ENCODE data around the gene CD84.
A peak's percentile ranks its signal among the peaks of the same experiment; 100 is the strongest.

Gene CD84

DNA sequence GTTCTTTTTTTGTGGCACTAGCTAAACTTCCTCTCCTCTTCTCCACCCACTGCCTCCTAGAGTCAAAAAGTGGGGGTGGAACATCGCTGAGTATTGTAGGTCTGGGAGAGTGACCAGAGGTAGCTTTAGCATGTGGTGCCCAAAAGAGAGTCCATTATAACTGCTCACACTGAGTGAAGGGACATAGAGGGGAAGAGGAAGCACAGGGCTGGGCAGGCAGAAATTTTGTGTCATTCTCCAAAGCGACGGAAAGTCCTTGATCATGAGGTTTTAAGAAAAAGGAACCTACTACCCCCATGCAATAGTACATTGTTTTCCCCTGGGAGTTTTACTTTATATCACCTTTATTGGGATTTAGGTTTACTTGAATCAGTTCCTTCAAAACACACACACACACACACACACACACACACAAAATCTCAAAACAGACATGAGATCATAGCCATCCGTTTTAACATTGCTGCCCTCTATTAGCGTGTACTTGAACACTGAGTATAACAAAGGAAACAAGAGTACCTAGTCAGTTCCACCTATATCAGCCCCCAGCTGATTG lies 4.1 kb downstream of the CD84 start:
- Histone ChIP-seq H3K27ac (ENCODE audit: low read length) (no peak overlapping the region), H3K36me3 (ENCODE audit: insufficient read depth, low read length) (no peaks in the 10 kb centered on the region), H3K4me3 (ENCODE audit: low read depth in 1 of 2, low read length in 2 of 2) (no peak overlapping the region), H3K79me2 (ENCODE audit: insufficient read depth, low read length) (0 out of 2 replicates have a peak, but pooled peaks cover 3% of the 10 kb centered on the region), H3K9me3 (ENCODE audit: insufficient read depth, low read length, severe bottlenecking) (no peaks in the 10 kb centered on the region), H4K20me1 (ENCODE audit: insufficient read depth, low read length) (no peaks in the 10 kb centered on the region), H2AFZ (ENCODE audit: low read depth, low read length) (no peak overlapping the region), H3K4me2 (ENCODE audit: insufficient read depth, low read length) (no peak overlapping the region), H3K27me3 (ENCODE audit: insufficient read depth, low read length, poor library complexity) (no peaks in the 10 kb centered on the region), H3K9ac (ENCODE audit: low read depth, low read length) (no peak overlapping the region), H3K4me1 (ENCODE audit: insufficient read depth, low read length) (peaks cover 40% of the 10 kb centered on the region)
- ATAC-seq (ENCODE audit: insufficient read depth, low read depth) (no peak), DNase-seq (no peak)
- TF ChIP-seq, protein P1, sequence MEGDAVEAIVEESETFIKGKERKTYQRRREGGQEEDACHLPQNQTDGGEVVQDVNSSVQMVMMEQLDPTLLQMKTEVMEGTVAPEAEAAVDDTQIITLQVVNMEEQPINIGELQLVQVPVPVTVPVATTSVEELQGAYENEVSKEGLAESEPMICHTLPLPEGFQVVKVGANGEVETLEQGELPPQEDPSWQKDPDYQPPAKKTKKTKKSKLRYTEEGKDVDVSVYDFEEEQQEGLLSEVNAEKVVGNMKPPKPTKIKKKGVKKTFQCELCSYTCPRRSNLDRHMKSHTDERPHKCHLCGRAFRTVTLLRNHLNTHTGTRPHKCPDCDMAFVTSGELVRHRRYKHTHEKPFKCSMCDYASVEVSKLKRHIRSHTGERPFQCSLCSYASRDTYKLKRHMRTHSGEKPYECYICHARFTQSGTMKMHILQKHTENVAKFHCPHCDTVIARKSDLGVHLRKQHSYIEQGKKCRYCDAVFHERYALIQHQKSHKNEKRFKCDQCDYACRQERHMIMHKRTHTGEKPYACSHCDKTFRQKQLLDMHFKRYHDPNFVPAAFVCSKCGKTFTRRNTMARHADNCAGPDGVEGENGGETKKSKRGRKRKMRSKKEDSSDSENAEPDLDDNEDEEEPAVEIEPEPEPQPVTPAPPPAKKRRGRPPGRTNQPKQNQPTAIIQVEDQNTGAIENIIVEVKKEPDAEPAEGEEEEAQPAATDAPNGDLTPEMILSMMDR (IDR thresholded peaks at IDR 0.05; ENCODE audit: borderline replicate concordance, extremely low read depth, low read length, poor library complexity, severe bottlenecking), result no peak
- TF ChIP-seq EZH2 (IDR thresholded peaks at IDR 0.05; ENCODE audit: borderline replicate concordance, low read depth, low read length, severe bottlenecking), result no peak

GRCh38 chr1:160570840-160571239 lies 8.5 kb downstream of the CD84 start:
- no peak for TF ChIP-seq EZH2 (IDR thresholded peaks at IDR 0.05; ENCODE audit: borderline replicate concordance, low read depth, low read length, severe bottlenecking)
- TF ChIP-seq, protein P1 (IDR thresholded peaks at IDR 0.05; ENCODE audit: borderline replicate concordance, extremely low read depth, low read length, poor library complexity, severe bottlenecking), result no peak
- no peak for DNase-seq
- Histone ChIP-seq H3K9ac (ENCODE audit: low read depth, low read length) (no peak overlapping the region), H3K27ac (ENCODE audit: low read length) (0 out of 2 replicates have a peak overlapping the region, but pooled peaks have one; percentile 9), H3K4me2 (ENCODE audit: insufficient read depth, low read length) (no peak overlapping the region), H2AFZ (ENCODE audit: low read depth, low read length) (no peak overlapping the region), H3K9me3 (ENCODE audit: insufficient read depth, low read length, severe bottlenecking) (no peaks in the 10 kb centered on the region), H3K4me1 (ENCODE audit: insufficient read depth, low read length) (peaks cover 45% of the 10 kb centered on the region), H3K79me2 (ENCODE audit: insufficient read depth, low read length) (0 out of 2 replicates have a peak, but pooled peaks cover 3% of the 10 kb centered on the region), H4K20me1 (ENCODE audit: insufficient read depth, low read length) (no peaks in the 10 kb centered on the region), H3K4me3 (ENCODE audit: low read depth in 1 of 2, low read length in 2 of 2) (no peak overlapping the region), H3K36me3 (ENCODE audit: insufficient read depth, low read length) (no peaks in the 10 kb centered on the region), H3K27me3 (ENCODE audit: insufficient read depth, low read length, poor library complexity) (no peaks in the 10 kb centered on the region)
- ATAC-seq (ENCODE audit: insufficient read depth, low read depth), result no peak

DNA sequence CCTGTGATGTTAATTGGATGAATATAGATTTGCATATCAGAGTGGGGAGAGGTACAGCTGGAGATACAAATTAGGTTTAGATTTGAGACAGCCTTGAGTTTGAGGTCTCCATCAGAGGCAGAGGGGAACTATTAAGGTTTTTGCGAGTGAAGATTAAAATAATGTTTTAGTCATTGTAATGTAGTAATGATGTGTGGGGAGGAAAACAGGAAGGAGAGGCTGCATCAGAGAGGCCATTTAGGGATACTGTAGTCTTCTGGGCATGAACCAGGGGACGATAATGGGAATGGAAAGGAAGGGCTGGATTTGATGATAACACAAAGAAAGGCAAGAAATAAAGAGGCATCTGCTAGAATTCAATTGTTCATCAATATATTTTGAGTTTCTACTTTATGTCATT lies 9.5 kb downstream of the CD84 start:
- H3K36me3 ChIP-seq (ENCODE audit: insufficient read depth, low read length), result no peaks in the 10 kb centered on the region
- no peak overlapping the region for H3K4me2 ChIP-seq (ENCODE audit: insufficient read depth, low read length)
- TF ChIP-seq, protein P1 (IDR thresholded peaks at IDR 0.05; ENCODE audit: borderline replicate concordance, extremely low read depth, low read length, poor library complexity, severe bottlenecking), result no peak
- TF ChIP-seq EZH2 (IDR thresholded peaks at IDR 0.05; ENCODE audit: borderline replicate concordance, low read depth, low read length, severe bottlenecking), result no peak
- no peaks in the 10 kb centered on the region for H3K27me3 ChIP-seq (ENCODE audit: insufficient read depth, low read length, poor library complexity)
- H3K4me1 ChIP-seq (ENCODE audit: insufficient read depth, low read length), result peaks cover 45% of the 10 kb centered on the region
- ATAC-seq (ENCODE audit: insufficient read depth, low read depth), result no peak
- H2AFZ ChIP-seq (ENCODE audit: low read depth, low read length), result no peak overlapping the region
- 0 out of 2 replicates have a peak, but pooled peaks cover 3% of the 10 kb centered on the region for H3K79me2 ChIP-seq (ENCODE audit: insufficient read depth, low read length)
- H3K9ac ChIP-seq (ENCODE audit: low read depth, low read length), result peak overlapping the region; percentile 4; the same call in 1 of the 2 replicates
- no peak overlapping the region for H3K4me3 ChIP-seq (ENCODE audit: low read depth in 1 of 2, low read length in 2 of 2)
- H3K27ac ChIP-seq (ENCODE audit: low read length), result peak overlapping the region; percentile 94
- DNase-seq, result no peak
- no peaks in the 10 kb centered on the region for H4K20me1 ChIP-seq (ENCODE audit: insufficient read depth, low read length)
- no peaks in the 10 kb centered on the region for H3K9me3 ChIP-seq (ENCODE audit: insufficient read depth, low read length, severe bottlenecking)
